Measurements from ENCODE around the gene PPP2R2C.

PPP2R2C gene

GRCh38 chr4:6277139-6277802 is 195.1 kb downstream of the PPP2R2C start:
- FAIRE-seq (no peak), DNase-seq (ENCODE audit: insufficient read length, low spot score) (no peak)

DNA sequence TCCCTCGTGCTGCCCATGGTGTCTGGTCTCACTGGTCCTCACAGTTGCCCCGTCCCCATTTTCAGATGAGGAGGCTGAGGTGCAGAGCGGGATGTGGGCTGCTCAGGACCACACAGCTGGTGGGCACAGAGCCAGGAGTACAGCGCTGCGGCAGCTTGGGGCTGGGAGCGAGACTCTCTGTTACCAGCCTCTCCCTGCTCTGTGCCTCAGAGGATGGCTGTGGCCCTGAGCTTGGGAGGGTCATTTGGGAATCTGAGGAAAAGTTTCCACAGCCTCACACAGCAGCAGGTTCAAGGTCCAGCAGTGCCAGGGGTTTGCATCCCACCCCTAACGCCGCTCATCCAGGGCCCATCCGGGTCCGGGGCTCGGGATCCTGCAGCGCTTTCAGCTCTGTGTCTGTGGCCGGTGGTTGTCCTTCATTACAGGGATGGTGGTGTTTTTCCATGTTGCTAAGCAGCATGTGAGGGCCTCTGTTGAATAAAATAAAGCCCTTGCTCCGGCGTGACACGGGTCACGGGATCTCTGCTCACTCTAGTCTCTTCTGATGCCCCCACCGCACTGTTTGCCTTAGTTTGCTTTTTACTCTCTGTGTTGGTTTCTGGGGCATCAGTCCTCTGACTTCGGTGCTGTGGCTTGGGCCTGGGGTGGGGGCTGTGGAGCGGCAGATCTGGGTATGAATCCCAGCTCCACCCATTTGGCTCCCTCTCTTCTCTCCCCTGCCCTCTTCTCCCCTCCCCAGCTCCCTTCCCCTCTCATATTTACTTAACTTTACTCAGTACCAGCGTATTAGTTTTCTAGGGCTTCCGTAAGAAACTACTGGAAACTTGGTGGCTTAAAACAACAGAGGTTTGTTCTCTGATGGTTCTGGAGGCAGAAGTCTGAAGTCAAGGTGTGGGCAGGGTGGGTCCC is 196.3 kb downstream of the PPP2R2C start:
- FAIRE-seq (no peak), DNase-seq (ENCODE audit: insufficient read length, low spot score) (no peak)

GRCh38 chr4:6275351-6275750 is 197.1 kb downstream of the PPP2R2C start:
- FAIRE-seq (no peak), DNase-seq (ENCODE audit: insufficient read length, low spot score) (no peak)

- DNase-seq (ENCODE audit: insufficient read length, low spot score) (no peak), FAIRE-seq (no peak)
Measured at GRCh38 chr4:6273661-6273990, 198.8 kb downstream of the PPP2R2C start.

GRCh38 chr4:6272863-6273660 is 199.4 kb downstream of the PPP2R2C start:
- no peak for FAIRE-seq
- no peak for DNase-seq (ENCODE audit: insufficient read length, low spot score)

GRCh38 chr4:6271701-6272465 is 200.5 kb downstream of the PPP2R2C start:
- no peak for FAIRE-seq
- DNase-seq (ENCODE audit: insufficient read length, low spot score): no peak

DNA sequence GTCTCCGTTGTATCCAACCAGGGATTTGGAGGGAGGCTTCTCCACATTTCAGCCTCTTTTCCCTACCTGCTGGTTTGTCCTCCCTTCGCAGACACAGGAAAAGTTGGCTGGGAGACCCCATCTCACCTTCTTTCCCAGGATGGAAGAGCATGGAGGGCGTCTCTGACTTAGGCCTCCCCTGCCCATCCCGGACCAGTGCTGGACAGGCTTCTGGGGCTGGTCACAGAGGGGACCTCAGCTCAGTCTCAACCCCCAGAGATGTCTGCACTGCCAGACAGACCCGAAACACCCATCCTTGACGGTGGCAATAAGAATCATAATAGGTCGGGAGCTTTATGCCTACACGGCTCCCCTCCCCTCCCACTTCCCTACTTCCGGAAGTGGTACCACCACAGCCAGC is 201.2 kb downstream of the PPP2R2C start:
- FAIRE-seq (no peak), DNase-seq (ENCODE audit: insufficient read length, low spot score) (no peak)

DNA sequence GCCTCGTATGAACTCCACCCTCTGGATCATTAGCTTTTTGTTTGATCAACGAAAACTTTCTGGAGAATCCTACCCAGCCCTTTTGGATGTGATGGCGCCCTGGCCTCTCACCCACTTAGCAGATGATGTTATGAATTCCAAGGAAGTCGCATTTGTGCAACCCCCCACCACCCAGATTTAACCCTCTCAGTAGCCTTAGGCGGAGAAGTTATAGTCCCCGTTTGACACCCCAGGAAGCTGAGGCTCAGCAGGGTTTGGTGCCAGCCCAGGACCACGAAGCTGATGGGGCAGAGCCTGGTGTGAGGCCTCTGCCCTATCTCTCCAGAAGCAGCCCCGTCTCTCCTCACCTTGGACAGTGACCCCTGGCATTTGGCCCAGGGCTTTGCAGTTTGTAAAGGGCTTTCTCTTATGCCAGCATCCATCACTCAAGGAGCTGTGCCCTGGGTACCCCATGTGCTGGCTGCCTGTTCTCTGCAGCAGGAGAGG is 201.7 kb downstream of the PPP2R2C start:
- DNase-seq (ENCODE audit: insufficient read length, low spot score): no peak
- no peak for FAIRE-seq

Data from GM19239 (cell line).